K562 (cell line): ENCODE results near the gene UBR3. TPM values are rescaled to one million over a fixed set of nuclear protein-coding genes. Genes with fewer than 3 reads are reported as not detected.

Experiments
- ATF7 ChIP-seq: fragments of 450-650 bp; IDR thresholded peaks from 2 replicates; pipeline ENCODE4 v1.7.1; 2014; ENCODE audit warnings: mild to moderate bottlenecking, moderate library complexity
- CHD7 ChIP-seq: fragments of 200-600 bp; sonication (generic); IDR thresholded peaks from one replicate; pipeline ENCODE4 v1.6.1; 2012; ENCODE audit warnings: mild to moderate bottlenecking, low read depth, low read length, inconsistent platforms
- EP400 ChIP-seq: fragments of 450-650 bp; IDR thresholded peaks from 2 replicates; pipeline ENCODE4 v1.6.1; 2017; ENCODE audit warnings: antibody characterized with exemption, mild to moderate bottlenecking, moderate library complexity
- SAP30 ChIP-seq: fragments of 200-600 bp; sonication (generic); IDR thresholded peaks from 2 replicates; pipeline ENCODE4 v1.6.1; 2012; ENCODE audit warnings: borderline replicate concordance, low read depth, mild to moderate bottlenecking, moderate library complexity, low read length, control low read depth, inconsistent platforms; ENCODE audit not compliant: insufficient read depth, poor library complexity, severe bottlenecking
- ZNF217 ChIP-seq: sonication (generic); formaldehyde crosslinking; IDR thresholded peaks from 2 replicates; pipeline ENCODE4 v1.8.0; 2022; ENCODE audit warnings: mild to moderate bottlenecking, missing genetic modification reagents
- ZNF318 ChIP-seq, 2 experiments: fragments of 450-650 bp; IDR thresholded peaks; 2 replicates each; pipeline ENCODE4 v1.6.1; 2016; ENCODE audit warnings: mild to moderate bottlenecking in 2 of 2, borderline replicate concordance in 1 of 2, low read depth in 1 of 2, moderate library complexity in 1 of 2
- polyA plus RNA-seq, 8 experiments: library from polyadenylated mRNA; depleted of rRNA in 4 of 8; stranded (reverse) in 5 of 8; unstranded in 3 of 8; fragments of >200 nt; fragmentation: Nextera tagmentation in 2 of 8; fragmentation: Illumina TruSeq in 1 of 8; extraction: Ambion mirVana in 2 of 8; extraction: Trizol in 1 of 8; gene quantifications; 2 replicates each; pipeline versions ENCODE4 v1.2.1 to v1.2.3, GENCODE V29; 2011 to 2014; ENCODE audit warnings: inconsistent platforms in 1 of 8, missing spikeins in 1 of 8
- total RNA-seq, 7 experiments: library from RNA; depleted of rRNA in 6 of 7; stranded (reverse); fragments of >200 nt in 6 of 7; fragmentation: Illumina TruSeq in 2 of 7; extraction: Trizol in 2 of 7; gene quantifications; 2 replicates each; pipeline versions ENCODE4 v1.2.1 to v1.2.3, GENCODE V29; 2011 to 2021; ENCODE audit warnings: low replicate concordance in 1 of 7

Gene UBR3
- total and polyA plus RNA-seq, 9 of the 15 experiments (the other 6 are each of a cell fraction or from before 2014, with no cell fraction given) = 14.4 to 63.5 (median 40.4) TPM

DNA sequence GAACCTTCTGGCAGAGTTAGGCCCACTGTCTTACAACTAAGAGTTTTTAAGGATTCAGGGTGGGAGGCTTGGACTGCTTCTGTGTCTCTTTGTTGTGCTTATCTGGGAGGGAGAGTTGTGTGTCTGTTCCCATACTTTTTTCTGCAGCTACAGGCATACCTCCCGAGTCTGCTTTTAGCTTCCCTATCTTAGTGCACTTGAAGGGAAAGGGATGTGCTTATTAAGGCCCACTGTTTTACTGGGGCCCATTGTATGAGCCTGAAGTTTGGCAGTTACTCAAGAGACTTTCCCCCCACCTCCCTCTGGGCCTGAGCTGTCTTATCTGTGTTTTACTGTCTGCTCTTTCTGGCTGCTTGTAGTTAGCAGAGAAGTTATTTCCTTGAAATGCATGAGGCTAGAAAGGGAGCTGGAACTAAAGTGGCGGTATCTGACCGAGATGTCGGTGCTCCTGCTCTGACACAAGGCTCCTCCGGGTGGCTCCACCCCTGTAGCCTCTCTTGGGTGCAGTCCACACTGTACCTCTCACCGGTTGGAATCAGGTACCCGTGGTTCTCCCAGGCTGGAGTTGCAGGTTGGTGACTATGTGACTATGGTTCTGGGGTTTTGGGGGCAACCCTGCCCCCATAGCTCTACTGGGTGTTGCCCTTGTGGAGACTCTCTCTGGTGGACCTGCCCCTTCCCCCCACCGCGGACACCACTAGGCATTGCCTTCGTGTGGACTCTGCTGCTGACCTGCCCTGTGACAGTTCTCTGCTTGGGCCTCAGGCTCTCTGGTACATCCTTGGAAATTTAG lies 12.9 kb downstream of the UBR3 start (continued):
- TF ChIP-seq ZNF318 (IDR thresholded peaks at IDR 0.05; ENCODE audit: borderline replicate concordance in 1 of 2, low read depth in 1 of 2) = 0 out of 4 replicates have a peak, but pooled peaks of 1 of the 2 experiments have one; percentile 22
- TF ChIP-seq CHD7 = no peak
- TF ChIP-seq EP400 = peak; percentile 67
- TF ChIP-seq ZNF217 (CRISPR knock-in tag) = no peak
- no peak for TF ChIP-seq SAP30
- TF ChIP-seq ATF7 = 0 out of 2 replicates have a peak, but pooled peaks have one; percentile 48
